Measurements from ENCODE around the gene ZEB2. TPM values are rescaled to one million over a fixed set of nuclear protein-coding genes. Genes with fewer than 3 reads are reported as not detected.

ZEB2 gene
- total RNA-seq, 5 donors from 2014 or later (not counting 1 experiment from before 2014, with no cell fraction given), result 8.9 to 106 (median 23.7) TPM

GRCh38 chr2:144470334-144470733 is 49.6 kb downstream of the ZEB2 start:
- Histone ChIP-seq H3K4me1 (ENCODE audit: control insufficient read depth in 1 of 2, extremely low read depth in 1 of 2, insufficient read depth in 2 of 2, low read length in 2 of 2) (peaks cover 0 to 18% of the 10 kb centered on the region in 2 experiments), H3K27ac (ENCODE audit: low read length) (no peak overlapping the region), H3K27me3 (replicated peaks in 1 of 2; ENCODE audit: control insufficient read depth in 2 of 2, extremely low read depth in 1 of 2, insufficient read depth in 2 of 2, low read length in 1 of 2) (no peaks in the 10 kb centered on the region), H3K9me3 (no peaks in the 10 kb centered on the region), H3K4me3 (ENCODE audit: control insufficient read depth in 1 of 2, extremely low read depth in 1 of 2, low read length in 1 of 2) (no peak overlapping the region), H3K36me3 (ENCODE audit: control insufficient read depth in 2 of 2, extremely low read depth in 1 of 2, insufficient read depth in 1 of 2, low read length in 1 of 2) (no peaks in the 10 kb centered on the region)
- DNase-seq, result no peak
- H3K27ac Mint-ChIP-seq, result no peak overlapping the region
- WGBS (ENCODE audit: insufficient coverage), result no CpG with 5 or more reads among the region's 1 CpG
- H3K27me3 Mint-ChIP-seq, result peaks cover 3 to 5% of the 10 kb centered on the region in 2 donors
- CTCF ChIA-PET, result interaction anchor here in 1 of 2 donors (1.4 kb wide), 1 partner anchor 310 kb away, joined by 4 read pairs; no protein-coding TSS in a partner anchor
- peaks cover 0 to 21% (median 6%) of the 10 kb centered on the region in 3 donors for H3K4me1 Mint-ChIP-seq
- H3K4me3 Mint-ChIP-seq, result no peak overlapping the region
- ATAC-seq (replicated peaks in 1 of 4), result no peak
- no peaks in the 10 kb centered on the region for H3K9me3 Mint-ChIP-seq
- no peaks in the 10 kb centered on the region for H3K36me3 Mint-ChIP-seq
- POLR2A ChIA-PET, result interaction anchor here in 1 of 2 donors (0.7 to 1.0 kb wide), 2 partner anchors 40 to 848 kb away, joined by 3 to 5 read pairs; no protein-coding TSS in a partner anchor

GRCh38 chr2:144469798-144470197 is 50.1 kb downstream of the ZEB2 start:
- Histone ChIP-seq H3K4me1 (ENCODE audit: control insufficient read depth in 1 of 2, extremely low read depth in 1 of 2, insufficient read depth in 2 of 2, low read length in 2 of 2) (peaks cover 0 to 18% of the 10 kb centered on the region in 2 experiments), H3K27me3 (replicated peaks in 1 of 2; ENCODE audit: control insufficient read depth in 2 of 2, extremely low read depth in 1 of 2, insufficient read depth in 2 of 2, low read length in 1 of 2) (no peaks in the 10 kb centered on the region), H3K9me3 (no peaks in the 10 kb centered on the region), H3K27ac (ENCODE audit: low read length) (no peak overlapping the region), H3K4me3 (ENCODE audit: control insufficient read depth in 1 of 2, extremely low read depth in 1 of 2, low read length in 1 of 2) (no peak overlapping the region), H3K36me3 (ENCODE audit: control insufficient read depth in 2 of 2, extremely low read depth in 1 of 2, insufficient read depth in 1 of 2, low read length in 1 of 2) (no peaks in the 10 kb centered on the region)
- ATAC-seq (replicated peaks in 1 of 4) (no peak), DNase-seq (no peak)
- Mint-ChIP-seq H3K27ac (no peak overlapping the region), H3K4me3 (no peak overlapping the region), H3K4me1 (peaks cover 0 to 19% (median 6%) of the 10 kb centered on the region in 3 donors), H3K9me3 (no peaks in the 10 kb centered on the region), H3K27me3 (peaks cover 3 to 5% of the 10 kb centered on the region in 2 donors), H3K36me3 (no peaks in the 10 kb centered on the region)
- 64% methylated on average over 2 of the region's 2 CpGs for WGBS (ENCODE audit: insufficient coverage)
- ChIA-PET POLR2A (interaction anchor here in 1 of 2 donors (0.6 to 1.6 kb wide), 4 partner anchors 10 to 848 kb away, joined by 3 to 8 read pairs (median 6); no protein-coding TSS in a partner anchor), CTCF (interaction anchor here in 1 of 2 donors (1.4 kb wide), 1 partner anchor 309 kb away, joined by 4 read pairs; no protein-coding TSS in a partner anchor)

GRCh38 chr2:144468823-144469595 is 50.9 kb downstream of the ZEB2 start:
- WGBS (ENCODE audit: insufficient coverage), result 53% methylated on average over 4 of the region's 4 CpGs
- H3K4me1 ChIP-seq (ENCODE audit: control insufficient read depth in 1 of 2, extremely low read depth in 1 of 2, insufficient read depth in 2 of 2, low read length in 2 of 2), result peaks cover 0 to 16% of the 10 kb centered on the region in 2 experiments
- H3K4me3 Mint-ChIP-seq, result no peak overlapping the region
- no peak overlapping the region for H3K27ac ChIP-seq (ENCODE audit: low read length)
- no peaks in the 10 kb centered on the region for H3K36me3 Mint-ChIP-seq
- H3K27me3 Mint-ChIP-seq, result peaks cover 3 to 5% of the 10 kb centered on the region in 2 donors
- no peaks in the 10 kb centered on the region for H3K9me3 Mint-ChIP-seq
- no peaks in the 10 kb centered on the region for H3K9me3 ChIP-seq
- DNase-seq (no peak), ATAC-seq (replicated peaks in 1 of 4) (no peak)
- H3K4me3 ChIP-seq (ENCODE audit: control insufficient read depth in 1 of 2, extremely low read depth in 1 of 2, low read length in 1 of 2), result no peak overlapping the region
- no peak overlapping the region for H3K27ac Mint-ChIP-seq
- ChIA-PET POLR2A (interaction anchor here in 1 of 2 donors (0.6 to 1.6 kb wide), 3 partner anchors 9 to 42 kb away, joined by 3 to 8 read pairs (median 8); no protein-coding TSS in a partner anchor), CTCF (interaction anchor here in 1 of 2 donors (0.6 kb wide), 1 partner anchor 34 kb away, joined by 4 read pairs; no protein-coding TSS in a partner anchor)
- no peaks in the 10 kb centered on the region for H3K36me3 ChIP-seq (ENCODE audit: control insufficient read depth in 2 of 2, extremely low read depth in 1 of 2, insufficient read depth in 1 of 2, low read length in 1 of 2)
- no peaks in the 10 kb centered on the region for H3K27me3 ChIP-seq (replicated peaks in 1 of 2; ENCODE audit: control insufficient read depth in 2 of 2, extremely low read depth in 1 of 2, insufficient read depth in 2 of 2, low read length in 1 of 2)
- H3K4me1 Mint-ChIP-seq, result peaks cover 0 to 16% (median 6%) of the 10 kb centered on the region in 3 donors

- WGBS (ENCODE audit: insufficient coverage), result 71% methylated on average over 3 of the region's 4 CpGs
- H3K4me3 Mint-ChIP-seq, result no peak overlapping the region
Observed at GRCh38 chr2:144467502-144468137, 52.3 kb downstream of the ZEB2 start.

GRCh38 chr2:144466637-144467036 is 53.3 kb downstream of the ZEB2 start:
- H3K27me3 ChIP-seq (replicated peaks in 1 of 2; ENCODE audit: control insufficient read depth in 2 of 2, extremely low read depth in 1 of 2, insufficient read depth in 2 of 2, low read length in 1 of 2), result no peaks in the 10 kb centered on the region
- Mint-ChIP-seq H3K27ac (no peak overlapping the region), H3K27me3 (peaks cover 3 to 5% of the 10 kb centered on the region in 2 donors), H3K4me3 (no peak overlapping the region), H3K4me1 (peaks cover 0 to 17% (median 6%) of the 10 kb centered on the region in 3 donors), H3K36me3 (no peaks in the 10 kb centered on the region), H3K9me3 (no peaks in the 10 kb centered on the region)
- ATAC-seq (replicated peaks in 1 of 4) (no peak), DNase-seq (no peak)
- H3K36me3 ChIP-seq (ENCODE audit: control insufficient read depth in 2 of 2, extremely low read depth in 1 of 2, insufficient read depth in 1 of 2, low read length in 1 of 2), result no peaks in the 10 kb centered on the region
- no CpG with 5 or more reads among the region's 10 CpGs for WGBS (ENCODE audit: insufficient coverage)
- H3K9me3 ChIP-seq, result no peaks in the 10 kb centered on the region
- no peak overlapping the region for H3K27ac ChIP-seq (ENCODE audit: low read length)
- CTCF ChIA-PET, result no interaction called here
- POLR2A ChIA-PET, result interaction anchor here in 1 of 2 donors (0.6 kb wide), 1 partner anchor 90 kb away, joined by 3 read pairs; no protein-coding TSS in a partner anchor
- H3K4me3 ChIP-seq (ENCODE audit: control insufficient read depth in 1 of 2, extremely low read depth in 1 of 2, low read length in 1 of 2), result no peak overlapping the region
- peaks cover 0 to 3% of the 10 kb centered on the region in 2 experiments for H3K4me1 ChIP-seq (ENCODE audit: control insufficient read depth in 1 of 2, extremely low read depth in 1 of 2, insufficient read depth in 2 of 2, low read length in 2 of 2)

More at GRCh38 chr2:144467502-144468137, 52.3 kb downstream of the ZEB2 start:
- H3K27ac Mint-ChIP-seq, result peak overlapping the region in 1 of 2 donors; percentile 17
- no peaks in the 10 kb centered on the region for H3K9me3 Mint-ChIP-seq
- Histone ChIP-seq H3K4me1 (ENCODE audit: control insufficient read depth in 1 of 2, extremely low read depth in 1 of 2, insufficient read depth in 2 of 2, low read length in 2 of 2) (peaks cover 0 to 5% of the 10 kb centered on the region in 2 experiments), H3K27me3 (replicated peaks in 1 of 2; ENCODE audit: control insufficient read depth in 2 of 2, extremely low read depth in 1 of 2, insufficient read depth in 2 of 2, low read length in 1 of 2) (no peaks in the 10 kb centered on the region), H3K9me3 (no peaks in the 10 kb centered on the region), H3K27ac (ENCODE audit: low read length) (no peak overlapping the region), H3K36me3 (ENCODE audit: control insufficient read depth in 2 of 2, extremely low read depth in 1 of 2, insufficient read depth in 1 of 2, low read length in 1 of 2) (no peaks in the 10 kb centered on the region), H3K4me3 (ENCODE audit: control insufficient read depth in 1 of 2, extremely low read depth in 1 of 2, low read length in 1 of 2) (no peak overlapping the region)
- ATAC-seq (replicated peaks in 1 of 4), result no peak
- no peak for DNase-seq
- ChIA-PET CTCF (no interaction called here), POLR2A (no interaction called here)
- H3K27me3 Mint-ChIP-seq, result peaks cover 3 to 5% of the 10 kb centered on the region in 2 donors
- H3K36me3 Mint-ChIP-seq, result no peaks in the 10 kb centered on the region
- H3K4me1 Mint-ChIP-seq, result peaks cover 0 to 16% (median 6%) of the 10 kb centered on the region in 3 donors

- H3K4me1 ChIP-seq (ENCODE audit: control insufficient read depth in 1 of 2, extremely low read depth in 1 of 2, insufficient read depth in 2 of 2, low read length in 2 of 2), result peaks cover 0 to 9% of the 10 kb centered on the region in 2 experiments
- no peaks in the 10 kb centered on the region for H3K36me3 ChIP-seq (ENCODE audit: control insufficient read depth in 2 of 2, extremely low read depth in 1 of 2, insufficient read depth in 1 of 2, low read length in 1 of 2)
- H3K9me3 Mint-ChIP-seq, result no peaks in the 10 kb centered on the region
- H3K4me1 Mint-ChIP-seq, result peaks cover 0 to 13% (median 0%) of the 10 kb centered on the region in 3 donors
- DNase-seq (peak in 1 of 35 experiments; percentile 44), ATAC-seq (replicated peaks in 1 of 4) (no peak)
- no peak overlapping the region for H3K4me3 Mint-ChIP-seq
- POLR2A ChIA-PET, result interaction anchor here in 1 of 2 donors (0.6 kb wide), 1 partner anchor 46 kb away, joined by 3 read pairs; no protein-coding TSS in a partner anchor
- H3K27ac ChIP-seq (ENCODE audit: low read length), result no peak overlapping the region
- peaks cover 3 to 5% of the 10 kb centered on the region in 2 donors for H3K27me3 Mint-ChIP-seq
- no peaks in the 10 kb centered on the region for H3K36me3 Mint-ChIP-seq
- no peak overlapping the region for H3K4me3 ChIP-seq (ENCODE audit: control insufficient read depth in 1 of 2, extremely low read depth in 1 of 2, low read length in 1 of 2)
- CTCF ChIA-PET, result no interaction called here
- 67% methylated on average over 1 of the region's 9 CpGs for WGBS (ENCODE audit: insufficient coverage)
- H3K9me3 ChIP-seq, result no peaks in the 10 kb centered on the region
- H3K27me3 ChIP-seq (replicated peaks in 1 of 2; ENCODE audit: control insufficient read depth in 2 of 2, extremely low read depth in 1 of 2, insufficient read depth in 2 of 2, low read length in 1 of 2), result no peaks in the 10 kb centered on the region
- H3K27ac Mint-ChIP-seq, result no peak overlapping the region
Observed at GRCh38 chr2:144465749-144466148, 54.2 kb downstream of the ZEB2 start.

All from T-cell (primary cell).